Measurements from ENCODE around the gene FRMD1.

DNA sequence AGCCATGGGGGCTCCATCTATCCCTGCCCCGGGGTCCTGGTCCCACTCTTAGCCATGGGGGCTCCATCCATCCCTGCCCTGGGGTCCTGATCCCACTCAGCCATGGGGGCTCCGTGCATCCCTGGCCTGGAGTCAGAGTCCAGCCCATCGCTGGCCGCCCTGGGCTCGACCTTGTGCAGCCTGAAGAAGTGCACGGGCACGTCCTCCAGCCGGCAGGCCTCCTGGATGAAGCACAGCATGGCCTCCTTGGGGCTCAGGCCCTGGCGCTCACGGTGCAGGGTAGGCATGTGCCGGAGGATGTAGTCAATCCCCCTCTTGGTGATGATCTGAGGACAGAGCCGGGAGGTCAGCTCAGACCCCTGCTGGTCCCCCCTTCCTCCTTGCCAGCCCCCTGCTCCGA, 15.6 kb downstream of the FRMD1 start:
- no peak for TF ChIP-seq CTCF (IDR thresholded peaks at IDR 0.05)
- TF ChIP-seq EZH2 (IDR thresholded peaks at IDR 0.05; ENCODE audit: borderline replicate concordance, insufficient read depth, low read depth, low read length, poor library complexity, severe bottlenecking), result no peak
